HG02623 (cell line): Measurements from ENCODE around the gene DOK7.

Source experiments
- ATAC-seq: cut with Tn5 transposase; IDR thresholded peaks from one replicate; pipeline ENCODE4 v1.9.1; 2021; ENCODE audit warnings: moderate library complexity; ENCODE audit not compliant: unreplicated experiment

DOK7 gene

GRCh38 chr4:3518511-3518880 is 55.4 kb downstream of the DOK7 start:
- ATAC-seq: no peak

- no peak for ATAC-seq
These were observed 55.8 kb downstream of the DOK7 start for GRCh38 chr4:3518941-3519340.

- no peak for ATAC-seq
These were observed 56.6 kb downstream of the DOK7 start for GRCh38 chr4:3519468-3520264.

- ATAC-seq: no peak
These were observed 57.2 kb downstream of the DOK7 start for GRCh38 chr4:3520276-3520675.

- ATAC-seq: no peak
These were observed 57.9 kb downstream of the DOK7 start for GRCh38 chr4:3520796-3521600.

- ATAC-seq: no peak
These were observed 58.7 kb downstream of the DOK7 start for GRCh38 chr4:3521621-3522325.

GRCh38 chr4:3522326-3522640 is 59.2 kb downstream of the DOK7 start:
- no peak for ATAC-seq

GRCh38 chr4:3522651-3523050 is 59.5 kb downstream of the DOK7 start:
- no peak for ATAC-seq

- no peak for ATAC-seq
These were observed 60.1 kb downstream of the DOK7 start for GRCh38 chr4:3523146-3523627.

- ATAC-seq: no peak
These were observed 60.6 kb downstream of the DOK7 start for GRCh38 chr4:3523628-3524221.

- no peak for ATAC-seq
These were observed 61.2 kb downstream of the DOK7 start for GRCh38 chr4:3524349-3524748.

GRCh38 chr4:3524920-3525319 is 61.8 kb downstream of the DOK7 start:
- no peak for ATAC-seq

GRCh38 chr4:3525532-3526430 is 62.7 kb downstream of the DOK7 start:
- ATAC-seq: no peak

- ATAC-seq: no peak
These were observed 63.4 kb downstream of the DOK7 start for GRCh38 chr4:3526456-3526855.

GRCh38 chr4:3527101-3527913 is 64.2 kb downstream of the DOK7 start:
- no peak for ATAC-seq

- ATAC-seq: no peak
These were observed 65.1 kb downstream of the DOK7 start for GRCh38 chr4:3527914-3528876.

- ATAC-seq: no peak
These were observed 66.3 kb downstream of the DOK7 start for GRCh38 chr4:3529363-3529762.

GRCh38 chr4:3530051-3530450 is 66.9 kb downstream of the DOK7 start:
- ATAC-seq: no peak
